HepG2 (cell line): Measurements from ENCODE around the gene NEURL1B. TPM values are rescaled to one million over a fixed set of nuclear protein-coding genes. Genes with fewer than 3 reads are reported as not detected.

Experiments used
- ATAC-seq: fragments of 200-7000 bp; cut with Tn5 transposase; 3 replicates; pipeline ENCODE4 v1.9.1; 2020; ENCODE audit warnings: mild to moderate bottlenecking, moderate library complexity
- BruUV-seq: library from RNA; stranded (reverse); fragments of 400-500 nt; replicated peaks from 2 replicates; lab custom pipeline; 2021; lab: Mats Ljungman, UMichigan
- CTCF ChIA-PET: fragments of 300-600 bp; formaldehyde crosslinking; extraction: SDS; loops from one replicate; lab custom pipeline; 2021; ENCODE audit warnings: low total read pairs, inconsistent platforms, low intra/inter-chr PET ratio; lab: Yijun Ruan, JAX
- POLR2A ChIA-PET: fragments of 350-600 bp; sonication (Branson Sonifier 250); formaldehyde crosslinking; loops from one replicate; lab custom pipeline; 2020; ENCODE audit warnings: antibody characterized with exemption, inconsistent platforms; lab: Yijun Ruan, JAX
- DNase-seq: peaks from one replicate; pipeline ENCODE4 v3.0.0-alpha.2; 2015; ENCODE audit warnings: low spot score
- FAIRE-seq: peaks from 3 replicates; lab custom pipeline; 2011; peaks lifted over from hg19 to GRCh38; lab: Jason Lieb, UNC
- H2AFZ ChIP-seq: one replicate; pipeline ENCODE4 v1.6.1; 2011; ENCODE audit warnings: low read length, inconsistent platforms
- H3K27ac ChIP-seq: fragments of 300-600 bp; 3 replicates; pipeline ENCODE4 v1.8.0; 2011; ENCODE audit warnings: mixed run types, mild to moderate bottlenecking, mixed read lengths, low read length, inconsistent platforms; ENCODE audit not compliant: insufficient read depth; ENCODE audit errors: extremely low read length
- H3K27me3 ChIP-seq, 2 experiments: fragments of 200-600 bp in 1 of 2; 2 replicates in 1 of 2; 3 replicates in 1 of 2; pipeline versions ENCODE4 v1.6.0 to v1.8.0; 2011; ENCODE audit warnings: low read length in 2 of 2, mild to moderate bottlenecking in 2 of 2, moderate library complexity in 2 of 2, inconsistent platforms in 1 of 2; ENCODE audit not compliant: insufficient read depth in 2 of 2, control insufficient read depth in 1 of 2
- H3K36me3 ChIP-seq, 2 experiments: fragments of 200-600 bp in 1 of 2; replicated peaks in 1 of 2; 2 replicates in 1 of 2; 3 replicates in 1 of 2; pipeline versions ENCODE4 v1.5.1 to v1.8.0; 2011; ENCODE audit warnings: low read length in 2 of 2, inconsistent platforms in 1 of 2; ENCODE audit not compliant: insufficient read depth in 2 of 2, control insufficient read depth in 1 of 2
- H3K4me1 ChIP-seq: 2 replicates; pipeline ENCODE4 v1.5.1; 2012; ENCODE audit warnings: low read length, inconsistent platforms; ENCODE audit not compliant: insufficient read depth
- H3K4me2 ChIP-seq: 2 replicates; pipeline ENCODE4 v1.6.0; 2011; ENCODE audit warnings: low read depth, low read length, inconsistent platforms
- H3K4me3 ChIP-seq, 3 experiments: fragments of 200-600 bp in 1 of 3; sonication (generic), shearing (Covaris generic) in 1 of 3; replicated peaks in 1 of 3; 2 replicates each; pipeline ENCODE4 v1.5.1; 2011 to 2016; ENCODE audit warnings: low read length in 3 of 3, inconsistent platforms in 2 of 3, low read depth in 2 of 3, mild to moderate bottlenecking in 2 of 3, control low read depth in 1 of 3, mixed read lengths in 1 of 3; ENCODE audit not compliant: insufficient read depth in 1 of 3
- H3K79me2 ChIP-seq: one replicate; pipeline ENCODE4 v1.6.1; 2011; ENCODE audit warnings: low read length, inconsistent platforms; ENCODE audit not compliant: insufficient read depth
- H3K9ac ChIP-seq: 2 replicates; pipeline ENCODE4 v1.6.0; 2011; ENCODE audit warnings: mild to moderate bottlenecking, low read depth, low read length, inconsistent platforms; ENCODE audit not compliant: insufficient read depth
- H3K9me3 ChIP-seq: 2 replicates; pipeline ENCODE4 v1.5.1; 2012; ENCODE audit warnings: mild to moderate bottlenecking, low read length
- H4K20me1 ChIP-seq: 2 replicates; pipeline ENCODE4 v1.6.0; 2011; ENCODE audit warnings: inconsistent platforms, mild to moderate bottlenecking, low read length, moderate library complexity; ENCODE audit not compliant: insufficient read depth
- CENPX ChIP-seq: sonication (generic); formaldehyde crosslinking; IDR thresholded peaks from 2 replicates; pipeline ENCODE4 v1.9.0; 2021; ENCODE audit warnings: mild to moderate bottlenecking, missing genetic modification reagents, moderate library complexity
- ETV5 ChIP-seq: IDR thresholded peaks from 2 replicates; pipeline ENCODE4 v1.6.1; 2018; ENCODE audit warnings: missing biosample characterization, missing genetic modification reagents, inconsistent platforms, borderline replicate concordance
- FIP1L1 ChIP-seq: fragments of 200-400 bp; formaldehyde crosslinking; IDR thresholded peaks from 2 replicates; pipeline ENCODE4 v1.6.1; 2018; ENCODE audit warnings: low read depth, mild to moderate bottlenecking, low read length, moderate library complexity, borderline replicate concordance; ENCODE audit not compliant: insufficient read depth
- IRF1 ChIP-seq: sonication (generic); formaldehyde crosslinking; IDR thresholded peaks from 2 replicates; pipeline ENCODE4 v1.4.0; 2020; ENCODE audit warnings: low read depth, mild to moderate bottlenecking, missing genetic modification reagents
- KLF16 ChIP-seq, 2 experiments: sonication (generic) in 1 of 2; formaldehyde crosslinking in 1 of 2; IDR thresholded peaks; 2 replicates each; pipeline versions ENCODE4 v1.6.1 to v1.8.0; 2016 to 2023; ENCODE audit warnings: missing genetic modification reagents in 2 of 2, missing compliant biosample characterization in 1 of 2
- NFAT5 ChIP-seq: sonication (generic); formaldehyde crosslinking; IDR thresholded peaks from 2 replicates; pipeline ENCODE4 v1.4.0; 2020; ENCODE audit warnings: missing genetic modification reagents
- ONECUT2 ChIP-seq: sonication (generic); formaldehyde crosslinking; IDR thresholded peaks from 2 replicates; pipeline ENCODE4 v1.4.0; 2020; ENCODE audit warnings: missing genetic modification reagents
- RNF2 ChIP-seq: fragments of 450-650 bp; conservative IDR thresholded peaks from 2 replicates; pipeline ENCODE4 v1.6.1; 2016; ENCODE audit warnings: low read depth
- TCF7L2 ChIP-seq: IDR thresholded peaks from 2 replicates; pipeline ENCODE4 v1.6.1; 2011; ENCODE audit warnings: mild to moderate bottlenecking, low read depth, low read length, moderate library complexity
- TP53 ChIP-seq: sonication (generic); formaldehyde crosslinking; conservative IDR thresholded peaks from 2 replicates; pipeline ENCODE4 v1.4.0; 2020; ENCODE audit warnings: missing genetic modification reagents
- TSC22D2 ChIP-seq: sonication (generic); formaldehyde crosslinking; IDR thresholded peaks from 2 replicates; pipeline ENCODE4 v1.5.1; 2020; ENCODE audit warnings: missing genetic modification reagents, mild to moderate bottlenecking, borderline replicate concordance
- ZBTB38 ChIP-seq: sonication (generic); formaldehyde crosslinking; IDR thresholded peaks from 2 replicates; pipeline ENCODE4 v1.5.1; 2020; ENCODE audit warnings: mild to moderate bottlenecking, missing genetic modification reagents
- ZNF383 ChIP-seq: sonication (generic); formaldehyde crosslinking; IDR thresholded peaks from 2 replicates; pipeline ENCODE4 v1.4.0; 2020; ENCODE audit warnings: missing genetic modification reagents, mild to moderate bottlenecking, borderline replicate concordance
- ZNF83 ChIP-seq: sonication (generic); formaldehyde crosslinking; IDR thresholded peaks from 2 replicates; pipeline ENCODE4 v1.4.0; 2020; ENCODE audit warnings: missing genetic modification reagents, mild to moderate bottlenecking, borderline replicate concordance
- WGBS: methylation state at CpG from one replicate; pipeline ENCODE4 v1.1.6; 2017; ENCODE audit warnings: low lambda C conversion rate; 5-methylcytosine and 5-hydroxymethylcytosine counted together
- in situ Hi-C: cut with HindIII; loops from 2 replicates; pipeline ENCODE4 v1.10.0; 2017; ENCODE audit warnings: low pct_unique_long_range_greater_than_20kb; ENCODE audit not compliant: extremely low pct_ligation_motif_present
- intact Hi-C: fragments of 100-400 bp; cut with micrococcal nuclease; formaldehyde crosslinking; loops from one replicate; pipeline ENCODE4 v1.10.0; 2022; ENCODE audit not compliant: unreplicated experiment
- polyA plus RNA-seq, 8 experiments: library from polyadenylated mRNA; depleted of rRNA in 3 of 8; stranded (reverse) in 7 of 8; unstranded in 1 of 8; fragments of >200 nt; fragmentation: Illumina TruSeq in 4 of 8; extraction: Trizol in 4 of 8; gene quantifications; 2 replicates each; pipeline versions ENCODE4 v1.2.1 to v1.2.3, GENCODE V29; 2011 to 2016; ENCODE audit warnings: low read depth in 4 of 8, missing spikeins in 1 of 8, mixed read lengths in 1 of 8; ENCODE audit not compliant: insufficient read depth in 1 of 8
- total RNA-seq, 5 experiments: library from RNA; depleted of rRNA; stranded (reverse); fragments of >200 nt; fragmentation: Illumina TruSeq; extraction: Trizol; gene quantifications; 2 replicates each; pipeline ENCODE4 v1.2.3, GENCODE V29; 2016; ENCODE audit warnings: low read depth in 1 of 5

Gene NEURL1B
- total and polyA plus RNA-seq, 2 of the 13 experiments (the other 11 are each of a cell fraction or from before 2014, with no cell fraction given): 0.09 to 0.13 TPM

GRCh38 chr5:172678902-172679301 lies 37.8 kb downstream of the NEURL1B start:
- ATAC-seq: peak; percentile 42; the same call in 2 of the 3 replicates
- BruUV-seq: no TSS peak
- H4K20me1 ChIP-seq: no peaks in the 10 kb centered on the region
- H3K27me3 ChIP-seq: peaks cover 0 to 4% of the 10 kb centered on the region in 2 experiments; a peak in 1 of 5 replicates
- no peak for FAIRE-seq
- ChIA-PET CTCF (no interaction called here), POLR2A (no interaction called here)
- no peaks in the 10 kb centered on the region for H3K79me2 ChIP-seq
- H3K36me3 ChIP-seq: no peaks in the 10 kb centered on the region
- H2AFZ ChIP-seq: no peak overlapping the region
- in situ Hi-C loops: no loop called here
- no peak overlapping the region for H3K4me3 ChIP-seq
- H3K4me1 ChIP-seq: no peaks in the 10 kb centered on the region
- DNase-seq: no peak
- no peak overlapping the region for H3K27ac ChIP-seq
- no peak overlapping the region for H3K4me2 ChIP-seq
- H3K9ac ChIP-seq: no peak overlapping the region
- intact Hi-C loops: no loop called here
- TF ChIP-seq ZNF83 (CRISPR knock-in tag): no peak
- TF ChIP-seq FIP1L1: no peak
- no peak for TF ChIP-seq NFAT5 (CRISPR knock-in tag)
- TF ChIP-seq RNF2: no peak
- no peak for TF ChIP-seq CENPX (CRISPR knock-in tag)
- no peak for TF ChIP-seq TSC22D2 (CRISPR knock-in tag)
- no peak for TF ChIP-seq TP53 (CRISPR knock-in tag)
- TF ChIP-seq ONECUT2 (CRISPR knock-in tag): no peak
- TF ChIP-seq ETV5 (CRISPR knock-in tag): no peak
- no peak for TF ChIP-seq TCF7L2
- no peak for TF ChIP-seq KLF16 (CRISPR knock-in tag; IDR thresholded peaks at IDR 0.05)
- TF ChIP-seq ZNF383 (CRISPR knock-in tag): no peak
- no peak for TF ChIP-seq IRF1 (CRISPR knock-in tag)
- TF ChIP-seq ZBTB38 (CRISPR knock-in tag): no peak
- TF ChIP-seq, all 625 proteins: peak for 0
- no peaks in the 10 kb centered on the region for H3K9me3 ChIP-seq
- 29% methylated on average over 3 of the region's 7 CpGs for WGBS
